Vagina (tissue), 2 donors: ENCODE data around the gene EFCAB11.

ENCODE experiments used
- CTCF ChIP-seq, 3 experiments: fragments of 450-650 bp in 2 of 3; fragments of 200-600 bp in 1 of 3; sonication (generic) in 1 of 3; IDR thresholded peaks; one replicate each; pipeline ENCODE4 v1.5.1; 2017 to 2019; ENCODE audit warnings: antibody characterized with exemption in 3 of 3, mild to moderate bottlenecking in 2 of 3, moderate library complexity in 2 of 3
- POLR2A ChIP-seq, 2 donors: fragments of 450-650 bp; IDR thresholded peaks; one replicate each; pipeline ENCODE4 v1.6.1; 2017; ENCODE audit warnings: antibody characterized with exemption in 2 of 2, mild to moderate bottlenecking in 2 of 2, moderate library complexity in 2 of 2
- POLR2AphosphoS5 ChIP-seq, 2 donors: sonication (generic); formaldehyde crosslinking; IDR thresholded peaks; one replicate each; pipeline ENCODE4 v1.9.0; 2017; ENCODE audit warnings: antibody characterized with exemption in 2 of 2, mild to moderate bottlenecking in 2 of 2, low read depth in 1 of 2; ENCODE audit not compliant: insufficient read depth in 1 of 2

- TF ChIP-seq CTCF (IDR thresholded peaks at IDR 0.05) (no peak), POLR2A (IDR thresholded peaks at IDR 0.05) (no peak), POLR2AphosphoS5 (IDR thresholded peaks at IDR 0.05; ENCODE audit: insufficient read depth in 1 of 2, low read depth in 1 of 2) (no peak)
These were observed 144.4 kb downstream of the EFCAB11 start for GRCh38 chr14:89810101-89810500.
